GM12878 (cell line): Measurements from ENCODE around the gene TRIM56. TPM values are rescaled to one million over a fixed set of nuclear protein-coding genes. Genes with fewer than 3 reads are reported as not detected.

ENCODE experiments used
- ATAC-seq: fragments of 200-7000 bp; cut with Tn5 transposase; 3 replicates; pipeline ENCODE4 v1.9.1; 2020; ENCODE audit warnings: mild to moderate bottlenecking, moderate library complexity
- BruUV-seq: library from RNA; stranded (reverse); fragments of 400-500 nt; replicated peaks from 2 replicates; lab custom pipeline; 2021; lab: Mats Ljungman, UMichigan
- CTCF ChIA-PET: fragments of 300-600 bp; sonication (Branson Sonifier 250); formaldehyde crosslinking; extraction: SDS; loops from one replicate; lab custom pipeline; 2021; ENCODE audit warnings: inconsistent platforms; lab: Yijun Ruan, JAX
- POLR2A ChIA-PET: fragments of 350-600 bp; formaldehyde crosslinking; extraction: SDS; loops from one replicate; lab custom pipeline; 2021; ENCODE audit warnings: inconsistent platforms; lab: Charles Lee
- RAD21 ChIA-PET: fragments of 300-600 bp; sonication (Branson Sonifier 250); formaldehyde crosslinking; loops from one replicate; lab custom pipeline; 2023; ENCODE audit warnings: antibody characterized with exemption; ENCODE audit not compliant: unreplicated experiment; lab: Charles Lee
- SMC1A ChIA-PET: fragments of 300-600 bp; sonication (Branson Sonifier 250); formaldehyde crosslinking; loops from one replicate; lab custom pipeline; 2023; ENCODE audit not compliant: unreplicated experiment, uncharacterized antibody; lab: Charles Lee
- DNase-seq: peaks from one replicate; pipeline ENCODE4 v3.0.0-alpha.2; 2011; ENCODE audit warnings: low read depth, low spot score
- FAIRE-seq: peaks from 3 replicates; lab custom pipeline; 2011; peaks lifted over from hg19 to GRCh38; lab: Jason Lieb, UNC
- H2AFZ ChIP-seq: 2 replicates; pipeline ENCODE4 v1.6.0; 2011; ENCODE audit warnings: low read depth, low read length, control low read depth; ENCODE audit not compliant: control insufficient read depth
- H3K27ac ChIP-seq: 2 replicates; pipeline ENCODE4 v1.5.1; 2011; ENCODE audit warnings: control low read depth; ENCODE audit not compliant: control insufficient read depth, insufficient read depth
- H3K27me3 ChIP-seq, 2 experiments: replicated peaks in 1 of 2; 2 replicates each; pipeline versions ENCODE4 v1.6.0 to v1.6.1; 2011; ENCODE audit warnings: low read length in 1 of 2; ENCODE audit not compliant: control insufficient read depth in 2 of 2, insufficient read depth in 2 of 2
- H3K36me3 ChIP-seq, 2 experiments: 2 replicates each; pipeline ENCODE4 v1.5.1; 2011; ENCODE audit warnings: low read length in 1 of 2; ENCODE audit not compliant: control insufficient read depth in 2 of 2, insufficient read depth in 2 of 2
- H3K4me1 ChIP-seq: 2 replicates; pipeline ENCODE4 v1.6.1; 2011; ENCODE audit warnings: mild to moderate bottlenecking, low read length, moderate library complexity, mixed read lengths; ENCODE audit not compliant: control insufficient read depth, insufficient read depth
- H3K4me2 ChIP-seq: 2 replicates; pipeline ENCODE4 v1.6.0; 2011; ENCODE audit warnings: control low read depth; ENCODE audit not compliant: control insufficient read depth, insufficient read depth
- H3K4me3 ChIP-seq: fragments of 200-600 bp; sonication (generic); 2 replicates; pipeline ENCODE4 v1.5.1; 2016
- H3K79me2 ChIP-seq: 2 replicates; pipeline ENCODE4 v1.6.0; 2011; ENCODE audit warnings: low read length; ENCODE audit not compliant: control insufficient read depth, insufficient read depth
- H3K9ac ChIP-seq: 2 replicates; pipeline ENCODE4 v1.8.0; 2011; ENCODE audit warnings: low read length, control low read depth, mixed read lengths; ENCODE audit not compliant: control insufficient read depth, insufficient read depth
- H3K9me3 ChIP-seq: replicated peaks from 3 replicates; pipeline ENCODE4 v1.5.1; 2011; ENCODE audit warnings: mild to moderate bottlenecking, low read length; ENCODE audit not compliant: control insufficient read depth, insufficient read depth
- H4K20me1 ChIP-seq: 2 replicates; pipeline ENCODE4 v1.6.0; 2011; ENCODE audit not compliant: control insufficient read depth, insufficient read depth
- CBFB ChIP-seq: IDR thresholded peaks from 2 replicates; pipeline ENCODE4 v1.6.1; 2016; ENCODE audit warnings: antibody characterized with exemption, low read depth
- CBX5 ChIP-seq: sonication (generic); IDR thresholded peaks from 2 replicates; pipeline ENCODE4 v1.6.1; 2016; ENCODE audit warnings: low read depth, moderate library complexity, mild to moderate bottlenecking, inconsistent platforms
- FOS ChIP-seq: IDR thresholded peaks from 3 replicates; pipeline ENCODE4 v1.6.1; 2011; ENCODE audit warnings: borderline replicate concordance; ENCODE audit not compliant: insufficient read length; ENCODE audit errors: extremely low read depth
- IKZF1 ChIP-seq: fragments of 450-650 bp; conservative IDR thresholded peaks from 2 replicates; pipeline ENCODE4 v1.6.1; 2017; ENCODE audit warnings: antibody characterized with exemption, mild to moderate bottlenecking
- IKZF2 ChIP-seq, 2 experiments: fragments of 450-650 bp; IDR thresholded peaks; 2 replicates each; pipeline ENCODE4 v1.6.1; 2017; ENCODE audit warnings: mild to moderate bottlenecking in 2 of 2, moderate library complexity in 2 of 2
- NR2C1 ChIP-seq: fragments of 450-650 bp; IDR thresholded peaks from 2 replicates; pipeline ENCODE4 v1.6.1; 2017; ENCODE audit warnings: antibody characterized with exemption, mild to moderate bottlenecking, moderate library complexity
- RAD51 ChIP-seq: fragments of 450-650 bp; IDR thresholded peaks from 2 replicates; pipeline ENCODE4 v1.6.1; 2016; ENCODE audit warnings: moderate library complexity, mild to moderate bottlenecking, inconsistent platforms
- RUNX3 ChIP-seq: IDR thresholded peaks from 2 replicates; pipeline ENCODE4 v1.6.1; 2012; ENCODE audit warnings: low read length, inconsistent platforms
- SIN3A ChIP-seq: IDR thresholded peaks from 2 replicates; pipeline ENCODE4 v1.6.1; 2012; ENCODE audit warnings: low read depth, low read length, improper control_type of control experiment
- SUPT20H ChIP-seq: IDR thresholded peaks from 2 replicates; pipeline ENCODE4 v1.6.1; 2011; ENCODE audit warnings: low read depth, mild to moderate bottlenecking, low read length, moderate library complexity, borderline replicate concordance; ENCODE audit not compliant: control insufficient read depth
- SUZ12 ChIP-seq: fragments of 200-600 bp; sonication (generic); IDR thresholded peaks from one replicate; pipeline ENCODE4 v1.6.1; 2018; ENCODE audit warnings: antibody characterized with exemption, mild to moderate bottlenecking; ENCODE audit not compliant: unreplicated experiment
- TCF3 ChIP-seq: IDR thresholded peaks from 2 replicates; pipeline ENCODE4 v1.6.1; 2012; ENCODE audit warnings: low read depth, mild to moderate bottlenecking, low read length, borderline replicate concordance; ENCODE audit not compliant: insufficient read depth
- ZBED1 ChIP-seq: IDR thresholded peaks from 2 replicates; pipeline ENCODE4 v1.6.1; 2016; ENCODE audit warnings: borderline replicate concordance
- WGBS: methylation state at CpG from one replicate; pipeline ENCODE4 v1.1.6; 2016; ENCODE audit warnings: low lambda C conversion rate; ENCODE audit not compliant: insufficient replicate concordance, insufficient coverage; ENCODE audit errors: missing lambda C conversion rate; 5-methylcytosine and 5-hydroxymethylcytosine counted together
- in situ Hi-C: fragments of 300-500 bp; cut with MboI; formaldehyde crosslinking; loops from 9 replicates; pipeline ENCODE4 v1.14.3; 2018; ENCODE audit warnings: mixed read lengths
- intact Hi-C: fragments of 100-400 bp; cut with micrococcal nuclease; formaldehyde crosslinking; loops from one replicate; pipeline ENCODE4 v1.14.2; 2022; ENCODE audit not compliant: unreplicated experiment
- polyA plus RNA-seq, 11 experiments: library from polyadenylated mRNA; depleted of rRNA in 4 of 11; unstranded in 6 of 11; stranded (reverse) in 5 of 11; fragments of >200 nt; fragmentation: Nextera tagmentation in 4 of 11; fragmentation: Illumina TruSeq in 1 of 11; extraction: Ambion mirVana in 4 of 11; extraction: Trizol in 1 of 11; gene quantifications; 1 replicate in 1 of 11; 2 replicates in 10 of 11; pipeline versions ENCODE4 v1.2.1 to v1.2.3, GENCODE V29; 2011 to 2016; ENCODE audit warnings: inconsistent platforms in 2 of 11, missing spikeins in 2 of 11, low read depth in 1 of 11
- total RNA-seq, 4 experiments: library from RNA; depleted of rRNA in 3 of 4; stranded (reverse); fragments of >200 nt in 3 of 4; fragmentation: Illumina TruSeq in 1 of 4; extraction: Trizol in 1 of 4; gene quantifications; 2 replicates each; pipeline versions ENCODE4 v1.2.1 to v1.2.3, GENCODE V29; 2013 to 2021

TRIM56 gene
- total and polyA plus RNA-seq, 10 of the 15 experiments (the other 5 are each of a cell fraction or from before 2014, with no cell fraction given) = 3.2 to 37.5 (median 11.8) TPM

DNA sequence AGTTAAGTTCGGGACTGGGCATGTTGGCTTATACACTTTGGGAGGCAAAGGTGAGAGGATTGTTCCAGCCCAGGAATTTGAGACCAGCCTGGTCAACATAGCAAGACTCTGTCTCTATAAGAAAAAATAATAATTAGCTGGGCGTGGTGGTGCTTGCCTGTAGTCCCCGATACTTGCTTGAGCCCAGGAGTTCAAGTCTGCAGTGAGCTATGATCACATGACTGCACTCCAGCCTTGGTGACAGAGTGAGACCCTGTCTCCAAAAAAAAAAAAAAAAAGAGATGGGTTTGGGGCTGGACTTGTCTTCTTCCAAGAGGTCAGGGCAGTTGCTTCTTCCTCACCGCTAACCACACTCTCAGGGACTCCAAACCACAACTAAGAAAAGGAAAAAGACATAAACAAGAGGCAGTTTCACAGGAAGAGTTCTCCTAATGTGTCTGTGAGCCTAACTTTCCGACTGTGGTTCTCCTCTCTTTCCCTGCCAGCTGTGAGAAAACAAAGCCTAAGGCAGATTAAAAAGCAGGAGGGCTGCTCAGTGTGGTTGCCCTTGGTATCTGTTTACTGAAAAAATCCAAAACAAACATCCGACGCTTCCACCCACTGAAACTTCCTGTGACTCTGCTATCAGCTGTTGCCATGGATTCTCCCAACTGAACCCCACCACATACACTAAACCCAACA is 39.2 kb downstream of the TRIM56 start:
- WGBS = 59% methylated on average over 7 of the region's 7 CpGs
- no peak for FAIRE-seq
- H4K20me1 ChIP-seq = no peaks in the 10 kb centered on the region
- no peak overlapping the region for H3K27ac ChIP-seq
- TF ChIP-seq RUNX3 (peak; percentile 78), SUPT20H (no peak), SIN3A (no peak), NR2C1 (no peak), SUZ12 (no peak), FOS (no peak), RAD51 (peak; percentile 54; the same call in 1 of the 2 replicates), ZBED1 (no peak), IKZF1 (0 out of 2 replicates have a peak, but pooled peaks have one; percentile 42), TCF3 (no peak), CBFB (no peak), CBX5 (no peak), IKZF2 (IDR thresholded peaks at IDR 0.05) (peak; percentile 24 to 42; a peak in 3 of 4 replicates)
- RAD21 ChIA-PET = interaction anchor here (1.2 to 2.6 kb wide), 3 partner anchors 9 to 39 kb away, joined by 3 to 8 read pairs (median 3); partner anchors contain the start of gene TRIM56
- no peaks in the 10 kb centered on the region for H3K27me3 ChIP-seq
- no peak for ATAC-seq
- POLR2A ChIA-PET = interaction anchor here (0.7 to 3.4 kb wide), 3 partner anchors 13 to 41 kb away, joined by 4 to 24 read pairs (median 5); partner anchors contain the start of gene VGF
- H3K4me3 ChIP-seq = no peak overlapping the region
- intact Hi-C loops = loop anchor here (5.0 kb wide), 1 partner anchor 37 kb away; the partner anchor contains the start of gene TRIM56
- no peaks in the 10 kb centered on the region for H3K79me2 ChIP-seq
- no peaks in the 10 kb centered on the region for H3K36me3 ChIP-seq
- H3K4me1 ChIP-seq = peaks cover 26% of the 10 kb centered on the region
- H2AFZ ChIP-seq = no peak overlapping the region
- no peak for DNase-seq
- in situ Hi-C loops = no loop called here
- no peaks in the 10 kb centered on the region for H3K9me3 ChIP-seq
- SMC1A ChIA-PET = interaction anchor here (1.3 to 2.9 kb wide), 2 partner anchors 9 to 28 kb away, joined by 3 to 12 read pairs; no protein-coding TSS in a partner anchor
- BruUV-seq = no TSS peak
- CTCF ChIA-PET = interaction anchor here (0.6 to 4.0 kb wide), 9 partner anchors 10 to 178 kb away, joined by 3 to 31 read pairs (median 11); no protein-coding TSS in a partner anchor
- no peak overlapping the region for H3K9ac ChIP-seq
- H3K4me2 ChIP-seq = 0 out of 2 replicates have a peak overlapping the region, but pooled peaks have one; percentile 9
